Measurements from ENCODE around the gene PALB2.
"Not testable (repeated sequence)": the region's sequence is repeated elsewhere in the genome, so short reads cannot be mapped to it uniquely, and the experiment has no call there.

Gene PALB2

DNA sequence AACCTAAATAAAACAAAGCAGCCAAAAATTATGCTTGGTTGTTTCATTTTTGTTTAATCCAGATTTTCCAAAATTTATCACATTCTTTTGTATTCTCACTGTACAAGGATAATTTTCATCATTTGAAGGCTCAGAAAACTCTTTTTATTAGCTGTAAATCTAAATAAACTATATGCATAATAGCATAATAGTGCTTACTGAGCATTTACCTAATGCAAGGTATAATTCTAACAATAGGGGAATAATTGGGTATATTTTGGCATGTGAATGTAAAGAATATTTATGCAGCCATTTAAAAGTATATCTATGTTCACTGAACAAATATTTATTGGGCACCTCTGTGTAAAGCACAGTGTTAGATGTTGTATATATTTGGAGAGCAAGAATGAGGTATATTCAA, 17.0 kb downstream of the PALB2 start:
- no peak overlapping the region for H3K4me3 ChIP-seq (ENCODE audit: low read length)
- no peaks in the 10 kb centered on the region for H3K9me3 ChIP-seq (ENCODE audit: low read length)
- no peak overlapping the region for H2AFZ ChIP-seq (ENCODE audit: low read depth, low read length)
- no peaks in the 10 kb centered on the region for H3K27me3 ChIP-seq (ENCODE audit: insufficient read depth, low read length)
- peaks cover 68% of the 10 kb centered on the region for H3K36me3 ChIP-seq (ENCODE audit: insufficient read depth, low read length)
- no peaks in the 10 kb centered on the region for H3K4me1 ChIP-seq (ENCODE audit: insufficient read depth, low read length)

DNA sequence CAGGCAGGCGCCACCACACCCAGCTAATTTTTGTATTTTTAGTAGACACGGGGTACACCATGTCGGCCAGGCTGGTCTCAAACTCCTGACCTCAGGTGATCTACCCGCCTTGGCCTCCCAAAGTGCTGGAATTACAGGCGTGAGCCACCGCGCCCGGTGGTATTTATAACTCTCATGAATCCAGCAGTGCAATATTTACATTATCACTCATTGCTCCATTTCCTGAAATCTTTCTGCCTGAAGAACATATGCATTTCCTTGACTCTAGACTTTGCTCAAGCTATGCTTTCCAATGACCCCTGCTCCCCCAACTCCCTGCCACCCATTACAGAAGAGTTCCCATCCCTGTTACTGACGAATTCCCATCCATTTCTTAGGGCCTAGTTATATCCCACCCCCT, 25.3 kb downstream of the PALB2 start:
- no peaks in the 10 kb centered on the region for H3K9me3 ChIP-seq (ENCODE audit: low read length)
- no peak overlapping the region for H2AFZ ChIP-seq (ENCODE audit: low read depth, low read length)
- no peak overlapping the region for H3K4me3 ChIP-seq (ENCODE audit: low read length)
- no peaks in the 10 kb centered on the region for H3K27me3 ChIP-seq (ENCODE audit: insufficient read depth, low read length)
- H3K36me3 ChIP-seq (ENCODE audit: insufficient read depth, low read length) = peaks cover 47% of the 10 kb centered on the region
- H3K4me1 ChIP-seq (ENCODE audit: insufficient read depth, low read length) = no peaks in the 10 kb centered on the region

- no peaks in the 10 kb centered on the region for H3K9me3 ChIP-seq (ENCODE audit: low read length)
- H3K36me3 ChIP-seq (ENCODE audit: insufficient read depth, low read length) = peaks cover 41% of the 10 kb centered on the region
- no peak overlapping the region for H2AFZ ChIP-seq (ENCODE audit: low read depth, low read length)
- no peaks in the 10 kb centered on the region for H3K4me1 ChIP-seq (ENCODE audit: insufficient read depth, low read length)
- H3K4me3 ChIP-seq (ENCODE audit: low read length) = no peak overlapping the region
- H3K27me3 ChIP-seq (ENCODE audit: insufficient read depth, low read length) = no peaks in the 10 kb centered on the region
Measured at GRCh38 chr16:23611936-23612335, 29.2 kb downstream of the PALB2 start.

DNA sequence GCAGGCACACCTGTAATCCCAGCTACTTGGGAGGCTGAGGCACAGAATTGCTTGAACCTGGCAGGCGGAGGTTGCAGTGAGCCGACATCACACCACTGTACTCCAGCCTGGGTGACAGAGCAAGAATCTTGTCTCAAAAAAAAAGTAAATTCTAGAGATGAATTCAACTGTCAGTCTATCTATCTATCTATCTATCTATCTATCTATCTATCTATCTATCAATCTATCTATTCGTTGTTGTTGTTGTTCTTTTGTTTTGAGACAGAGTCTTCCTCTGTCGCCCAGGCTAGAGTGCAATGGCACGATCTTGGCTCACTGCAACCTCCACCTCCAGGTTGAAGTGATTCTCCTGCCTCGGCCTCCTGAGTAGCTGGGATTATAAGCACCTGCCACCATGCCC, 30.2 kb downstream of the PALB2 start:
- not testable (repeated sequence) for H3K9me3 ChIP-seq (ENCODE audit: low read length); H3K4me3 ChIP-seq (ENCODE audit: low read length); H2AFZ ChIP-seq (ENCODE audit: low read depth, low read length); H3K4me1 ChIP-seq (ENCODE audit: insufficient read depth, low read length); H3K27me3 ChIP-seq (ENCODE audit: insufficient read depth, low read length)
- H3K36me3 ChIP-seq (ENCODE audit: insufficient read depth, low read length) = peaks cover 42% of the 10 kb centered on the region

DNA sequence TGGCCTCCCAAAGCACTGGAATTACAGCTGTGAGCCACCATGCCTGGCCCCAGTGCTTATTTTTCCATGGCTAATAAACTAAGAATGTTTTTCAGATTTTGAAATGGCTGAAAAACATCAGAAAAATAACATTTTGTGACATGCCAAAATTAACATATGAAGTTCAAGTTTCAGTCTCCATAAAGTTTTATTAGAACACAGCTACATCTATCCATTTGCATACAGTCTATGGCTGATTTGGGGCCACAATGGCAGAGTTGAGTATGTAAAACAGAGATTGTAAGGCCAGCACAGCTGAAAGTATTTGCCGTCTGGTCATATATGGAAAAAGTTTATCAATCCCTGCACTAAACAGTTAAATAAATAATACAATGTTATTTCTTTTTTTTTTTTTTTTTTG, 31.2 kb downstream of the PALB2 start:
- no peaks in the 10 kb centered on the region for H3K9me3 ChIP-seq (ENCODE audit: low read length)
- no peak overlapping the region for H2AFZ ChIP-seq (ENCODE audit: low read depth, low read length)
- H3K27me3 ChIP-seq (ENCODE audit: insufficient read depth, low read length) = no peaks in the 10 kb centered on the region
- H3K4me1 ChIP-seq (ENCODE audit: insufficient read depth, low read length) = no peaks in the 10 kb centered on the region
- no peak overlapping the region for H3K4me3 ChIP-seq (ENCODE audit: low read length)
- H3K36me3 ChIP-seq (ENCODE audit: insufficient read depth, low read length) = peaks cover 41% of the 10 kb centered on the region

GRCh38 chr16:23608194-23608593, 32.9 kb downstream of the PALB2 start:
- no peak overlapping the region for H2AFZ ChIP-seq (ENCODE audit: low read depth, low read length)
- peaks cover 41% of the 10 kb centered on the region for H3K36me3 ChIP-seq (ENCODE audit: insufficient read depth, low read length)

GRCh38 chr16:23607726-23608125, 33.4 kb downstream of the PALB2 start:
- Histone ChIP-seq H3K4me3 (ENCODE audit: low read length) (no peak overlapping the region), H3K27me3 (ENCODE audit: insufficient read depth, low read length) (no peaks in the 10 kb centered on the region), H3K9me3 (ENCODE audit: low read length) (no peaks in the 10 kb centered on the region), H2AFZ (ENCODE audit: low read depth, low read length) (no peak overlapping the region), H3K4me1 (ENCODE audit: insufficient read depth, low read length) (no peaks in the 10 kb centered on the region), H3K36me3 (ENCODE audit: insufficient read depth, low read length) (peaks cover 39% of the 10 kb centered on the region)

More at GRCh38 chr16:23608194-23608593, 32.9 kb downstream of the PALB2 start:
- H3K9me3 ChIP-seq (ENCODE audit: low read length) = no peaks in the 10 kb centered on the region
- no peak overlapping the region for H3K4me3 ChIP-seq (ENCODE audit: low read length)
- H3K27me3 ChIP-seq (ENCODE audit: insufficient read depth, low read length) = no peaks in the 10 kb centered on the region
- H3K4me1 ChIP-seq (ENCODE audit: insufficient read depth, low read length) = no peaks in the 10 kb centered on the region

GRCh38 chr16:23597003-23597756, 43.9 kb downstream of the PALB2 start:
- Histone ChIP-seq H3K4me3 (ENCODE audit: low read length) (no peak overlapping the region), H3K9me3 (ENCODE audit: low read length) (no peaks in the 10 kb centered on the region), H3K36me3 (ENCODE audit: insufficient read depth, low read length) (peaks cover 30% of the 10 kb centered on the region), H3K27me3 (ENCODE audit: insufficient read depth, low read length) (no peaks in the 10 kb centered on the region), H3K4me1 (ENCODE audit: insufficient read depth, low read length) (peaks cover 5% of the 10 kb centered on the region), H2AFZ (ENCODE audit: low read depth, low read length) (no peak overlapping the region)

DNA sequence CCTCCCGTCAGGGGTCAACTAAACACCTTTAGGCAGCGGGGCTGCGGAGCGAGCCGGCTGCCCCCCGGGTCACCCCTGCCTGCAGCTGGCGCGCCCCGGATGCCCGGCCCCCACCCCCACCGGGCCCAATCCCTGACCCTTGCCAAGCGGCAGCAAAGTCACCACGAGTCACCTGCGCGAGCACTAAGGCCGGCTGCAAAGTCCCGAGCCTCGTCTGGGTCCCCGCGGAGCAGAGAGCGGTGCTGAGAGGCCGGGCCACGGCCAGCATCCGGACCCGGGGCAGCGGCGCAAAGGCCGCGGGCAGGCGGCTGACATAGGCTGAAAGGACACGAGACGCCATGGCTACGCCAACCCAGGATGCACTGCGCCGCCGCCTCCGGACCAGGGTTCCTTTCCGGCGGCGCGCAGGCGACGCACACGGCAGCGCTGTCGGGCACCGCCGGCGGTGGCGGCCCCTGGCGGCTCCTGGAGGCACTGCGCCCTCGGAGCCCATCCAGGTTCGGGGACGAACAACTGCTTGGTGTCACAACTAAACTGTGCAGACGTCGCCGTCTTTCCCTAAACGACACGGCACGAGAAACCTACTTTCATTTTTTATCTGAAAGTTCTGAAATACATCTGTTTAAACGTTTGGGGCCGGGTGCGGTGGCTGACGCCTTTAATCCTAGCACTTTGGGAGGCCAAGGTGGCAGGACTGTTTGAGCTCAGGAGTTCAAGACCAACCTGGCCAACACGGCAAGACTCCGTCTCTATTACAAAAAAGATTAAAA, 45.0 kb downstream of the PALB2 start, which contains the start of gene NDUFAB1:
TSS of gene NDUFAB1 (minus strand) at position 366 of the 770 bp plus-strand sequence. CDS start at position 340, 26 bp downstream.
- H3K4me1 ChIP-seq (ENCODE audit: insufficient read depth, low read length) = peaks cover 5% of the 10 kb centered on the region

DNA sequence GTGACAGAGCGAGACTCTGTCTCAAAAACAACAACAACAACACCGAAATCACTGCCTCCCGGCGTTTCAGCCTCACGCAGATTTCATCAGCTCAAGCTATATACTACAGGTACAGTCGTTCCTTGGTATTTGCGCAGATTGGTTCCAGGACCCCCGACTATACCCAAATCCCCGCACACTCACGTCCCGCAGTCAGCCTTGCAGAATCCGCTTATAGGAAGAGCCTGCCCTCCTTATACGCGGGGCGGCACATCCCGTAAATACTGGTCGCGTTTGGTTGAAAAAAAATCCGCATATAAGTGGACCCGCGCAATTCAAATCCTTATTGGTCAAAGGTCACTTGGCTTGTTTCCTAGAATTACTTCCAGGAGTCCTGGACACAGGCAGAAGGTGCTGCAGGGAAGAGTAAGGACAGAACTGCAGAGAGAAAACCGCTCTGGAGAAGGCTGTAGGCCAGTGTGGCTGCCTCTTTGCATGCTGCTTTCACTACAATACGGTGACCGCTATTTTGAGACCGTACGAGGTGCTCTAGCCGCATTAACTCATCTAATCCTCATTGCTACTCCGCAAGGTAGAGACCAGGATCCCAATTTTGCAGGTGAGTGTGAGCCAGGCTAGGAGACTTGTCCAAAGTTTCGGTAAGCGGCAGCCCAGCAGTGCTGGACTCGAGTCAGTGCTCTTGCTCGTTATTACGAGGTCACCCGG, 45.7 kb downstream of the PALB2 start:
- no peaks in the 10 kb centered on the region for H3K9me3 ChIP-seq (ENCODE audit: low read length)
- H2AFZ ChIP-seq (ENCODE audit: low read depth, low read length) = peak overlapping the region; percentile 82
- peak overlapping the region; percentile 100 for H3K4me3 ChIP-seq (ENCODE audit: low read length)
- H3K36me3 ChIP-seq (ENCODE audit: insufficient read depth, low read length) = peaks cover 34% of the 10 kb centered on the region
- H3K27me3 ChIP-seq (ENCODE audit: insufficient read depth, low read length) = no peaks in the 10 kb centered on the region
- peaks cover 5% of the 10 kb centered on the region for H3K4me1 ChIP-seq (ENCODE audit: insufficient read depth, low read length)

More for the DNA sequence above, 45.0 kb downstream of the PALB2 start, which contains the start of gene NDUFAB1:
- peaks cover 31% of the 10 kb centered on the region for H3K36me3 ChIP-seq (ENCODE audit: insufficient read depth, low read length)
- no peaks in the 10 kb centered on the region for H3K27me3 ChIP-seq (ENCODE audit: insufficient read depth, low read length)
- H3K4me3 ChIP-seq (ENCODE audit: low read length) = peak within 1 kb of the TSS; percentile 100
- H3K9me3 ChIP-seq (ENCODE audit: low read length) = no peaks in the 10 kb centered on the region
- H2AFZ ChIP-seq (ENCODE audit: low read depth, low read length) = peak within 1 kb of the TSS; percentile 82

DNA sequence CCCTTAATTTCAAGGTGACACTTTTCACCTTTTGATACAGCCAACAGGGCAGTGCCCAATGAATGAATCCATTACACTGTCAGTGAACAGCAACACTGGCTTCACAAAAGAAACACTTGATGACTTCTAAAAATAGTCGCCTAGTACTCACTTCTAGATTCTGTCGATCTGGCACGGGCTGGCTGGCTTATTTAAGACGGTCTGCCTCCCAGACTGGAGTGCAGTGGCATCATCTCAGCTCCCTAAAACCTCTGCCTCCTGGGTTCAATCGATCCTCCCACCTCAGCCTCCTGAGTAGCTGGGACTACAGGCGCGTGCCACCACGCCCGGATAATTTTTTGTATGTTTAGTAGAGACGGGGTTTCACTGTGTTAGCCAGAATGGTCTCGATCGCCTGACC, 46.9 kb downstream of the PALB2 start:
- no peak overlapping the region for H3K4me3 ChIP-seq (ENCODE audit: low read length)
- no peaks in the 10 kb centered on the region for H3K27me3 ChIP-seq (ENCODE audit: insufficient read depth, low read length)
- no peaks in the 10 kb centered on the region for H3K9me3 ChIP-seq (ENCODE audit: low read length)
- H3K4me1 ChIP-seq (ENCODE audit: insufficient read depth, low read length) = peaks cover 5% of the 10 kb centered on the region
- no peak overlapping the region for H2AFZ ChIP-seq (ENCODE audit: low read depth, low read length)
- H3K36me3 ChIP-seq (ENCODE audit: insufficient read depth, low read length) = peaks cover 44% of the 10 kb centered on the region

- Histone ChIP-seq H2AFZ (ENCODE audit: low read depth, low read length) (no peak overlapping the region), H3K9me3 (ENCODE audit: low read length) (no peaks in the 10 kb centered on the region), H3K36me3 (ENCODE audit: insufficient read depth, low read length) (peaks cover 66% of the 10 kb centered on the region), H3K4me3 (ENCODE audit: low read length) (no peak overlapping the region), H3K4me1 (ENCODE audit: insufficient read depth, low read length) (peaks cover 2% of the 10 kb centered on the region), H3K27me3 (ENCODE audit: insufficient read depth, low read length) (no peaks in the 10 kb centered on the region)
Measured at GRCh38 chr16:23590181-23590580, 50.9 kb downstream of the PALB2 start.

DNA sequence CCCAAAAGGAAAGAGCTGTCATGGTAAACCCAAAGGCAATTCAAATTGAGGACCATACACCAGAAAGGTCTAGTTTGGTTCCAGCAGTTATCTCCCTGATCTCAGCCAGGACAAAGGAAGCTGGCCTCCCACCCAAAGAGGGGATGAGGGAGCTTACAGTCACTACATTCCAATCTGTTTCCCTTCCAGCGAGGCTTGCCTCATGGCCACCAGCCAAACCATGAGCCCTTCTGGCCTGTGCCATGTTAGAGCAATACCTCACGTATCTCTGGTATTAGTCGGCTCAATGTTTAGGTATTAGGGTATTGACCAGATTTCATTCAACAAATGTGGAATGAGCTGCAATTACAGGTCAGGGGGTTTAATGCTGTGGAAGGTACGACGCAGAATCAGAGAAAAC, 53.4 kb downstream of the PALB2 start:
- no peaks in the 10 kb centered on the region for H3K4me1 ChIP-seq (ENCODE audit: insufficient read depth, low read length)
- peaks cover 64% of the 10 kb centered on the region for H3K36me3 ChIP-seq (ENCODE audit: insufficient read depth, low read length)
- no peaks in the 10 kb centered on the region for H3K9me3 ChIP-seq (ENCODE audit: low read length)

More for the DNA sequence above, 53.4 kb downstream of the PALB2 start:
- Histone ChIP-seq H3K4me3 (ENCODE audit: low read length) (no peak overlapping the region), H3K27me3 (ENCODE audit: insufficient read depth, low read length) (no peaks in the 10 kb centered on the region), H2AFZ (ENCODE audit: low read depth, low read length) (no peak overlapping the region)
